ENCODE measurements around the gene MLEC.

- TF ChIP-seq FOXA1 (IDR thresholded peaks at IDR 0.05), result no peak
- TF ChIP-seq SUZ12 (IDR thresholded peaks at IDR 0.05), result no peak
- no peak for TF ChIP-seq FOXM1 (IDR thresholded peaks at IDR 0.05; ENCODE audit: borderline replicate concordance)
- no peak for TF ChIP-seq TARDBP (IDR thresholded peaks at IDR 0.05)
- no peak for TF ChIP-seq SP1 (IDR thresholded peaks at IDR 0.05)
- no peak for TF ChIP-seq ZNF384 (IDR thresholded peaks at IDR 0.05)
- TF ChIP-seq FOXK2 (IDR thresholded peaks at IDR 0.05), result no peak
- no peak for TF ChIP-seq NFRKB (IDR thresholded peaks at IDR 0.05)
- TF ChIP-seq LEF1 (IDR thresholded peaks at IDR 0.05; ENCODE audit: borderline replicate concordance), result no peak
- no peak for TF ChIP-seq HDGF (IDR thresholded peaks at IDR 0.05; ENCODE audit: borderline replicate concordance)
- TF ChIP-seq ELF4 (IDR thresholded peaks at IDR 0.05), result no peak
- TF ChIP-seq PKNOX1 (IDR thresholded peaks at IDR 0.05), result no peak
- no peak for TF ChIP-seq CTBP1 (IDR thresholded peaks at IDR 0.05; ENCODE audit: borderline replicate concordance)
These were observed 25.5 kb upstream of the MLEC start for GRCh38 chr12:120661432-120661831.

All from HEK293T (cell line).